ENCODE results near the gene RWDD2A.

The RWDD2A gene

GRCh38 chr6:83199173-83199862 is 6.2 kb downstream of the RWDD2A start:
- no peak for DNase-seq (ENCODE audit: low read depth)

GRCh38 chr6:83199863-83200225 is 6.7 kb downstream of the RWDD2A start:
- no peak for DNase-seq (ENCODE audit: low read depth)

GRCh38 chr6:83202031-83202430 is 8.9 kb downstream of the RWDD2A start:
- DNase-seq (ENCODE audit: low read depth) = no peak

- peak; percentile 28 for DNase-seq (ENCODE audit: low read depth)
Observed at GRCh38 chr6:83215131-83216047, 22.2 kb downstream of the RWDD2A start.

- DNase-seq (ENCODE audit: low read depth) = no peak
Observed at GRCh38 chr6:83216806-83217205, 23.6 kb downstream of the RWDD2A start.

DNA sequence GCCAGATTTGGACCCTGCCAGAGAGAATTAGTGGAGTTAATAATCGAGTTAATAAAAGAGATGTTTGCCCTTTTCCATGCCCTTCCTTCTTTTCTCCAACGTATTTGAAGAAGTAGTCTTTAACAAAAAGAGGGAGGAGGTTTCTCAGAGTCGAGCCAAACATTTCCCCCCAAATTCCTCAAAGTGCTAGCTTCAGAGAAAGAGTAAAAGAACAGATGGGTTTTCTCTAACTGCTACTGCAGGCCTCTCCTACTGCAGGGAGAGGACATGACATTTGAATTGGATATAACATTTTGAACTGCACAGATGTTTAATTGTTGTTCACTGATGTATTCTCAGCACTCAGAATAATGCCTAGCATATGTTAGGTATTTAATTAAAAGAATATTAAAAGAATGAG is 25.5 kb downstream of the RWDD2A start:
- DNase-seq (ENCODE audit: low read depth) = no peak

DNA sequence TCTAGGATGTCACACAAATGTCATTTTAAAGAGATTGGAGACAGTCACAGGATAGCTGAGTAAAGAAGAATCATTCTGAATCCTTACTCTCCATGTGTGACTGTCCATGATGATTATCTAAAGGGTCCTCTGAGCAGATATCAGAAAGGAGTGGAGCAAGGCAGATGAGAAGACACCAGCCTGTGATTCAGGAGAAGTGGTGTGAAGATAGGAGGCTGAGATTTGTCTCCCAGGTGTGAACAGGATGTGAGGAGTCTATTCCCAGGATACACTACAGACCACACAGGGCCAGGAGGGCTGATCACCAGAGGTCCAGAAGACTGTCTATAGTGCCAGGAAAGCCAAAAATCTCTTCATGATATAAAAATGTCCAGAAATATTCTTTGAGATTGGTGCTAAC is 27.0 kb downstream of the RWDD2A start:
- no peak for DNase-seq (ENCODE audit: low read depth)

DNA sequence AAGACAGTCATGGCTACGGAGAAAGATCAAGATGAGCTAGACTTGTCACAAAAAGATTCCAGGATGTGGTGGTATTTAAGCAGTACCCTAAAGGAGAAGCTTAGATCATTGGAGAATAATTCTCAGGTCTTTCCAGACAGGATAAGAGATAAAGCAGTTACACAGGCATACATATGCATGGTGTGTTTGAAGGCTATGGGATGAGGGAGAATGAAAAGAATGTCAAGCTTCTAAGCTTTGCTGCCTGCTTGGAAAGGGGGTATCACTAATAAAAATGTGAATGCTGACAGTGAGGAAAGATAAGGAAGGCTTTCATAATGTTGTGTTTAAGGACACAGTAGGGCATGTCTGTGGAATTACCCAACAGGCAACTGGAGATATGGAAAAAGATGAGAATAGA is 28.1 kb downstream of the RWDD2A start:
- DNase-seq (ENCODE audit: low read depth) = no peak

- DNase-seq (ENCODE audit: low read depth) = no peak
Observed at GRCh38 chr6:83221889-83222479, 28.8 kb downstream of the RWDD2A start.

- DNase-seq (ENCODE audit: low read depth) = no peak
Observed at GRCh38 chr6:83226517-83226916, 33.4 kb downstream of the RWDD2A start.

- no peak for DNase-seq (ENCODE audit: low read depth)
Observed at GRCh38 chr6:83231146-83231545, 38.0 kb downstream of the RWDD2A start.

DNA sequence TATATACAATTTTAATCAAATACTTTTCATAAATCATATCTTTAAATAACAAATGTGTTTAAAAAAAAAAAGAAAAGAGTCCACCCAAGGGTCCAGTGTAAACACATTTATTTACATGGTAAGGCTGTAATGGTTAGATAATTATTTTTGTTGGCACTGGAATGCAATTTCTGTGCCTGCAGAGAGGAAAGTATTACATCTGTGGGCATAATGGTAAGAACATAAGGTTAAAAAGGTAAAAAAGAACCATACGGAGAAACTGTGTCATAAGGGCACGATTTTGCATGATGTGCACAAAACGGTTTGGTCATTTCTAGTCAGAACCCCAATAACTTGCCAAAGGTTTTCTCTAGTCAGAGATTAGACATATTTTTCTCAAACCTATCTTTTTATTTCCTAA is 54.3 kb downstream of the RWDD2A start:
- no peak for DNase-seq (ENCODE audit: low read depth)
